GM23248 (cell line): ENCODE measurements around the gene SOD2. TPM values are rescaled to one million over a fixed set of nuclear protein-coding genes. Genes with fewer than 3 reads are reported as not detected.
"Not testable (repeated sequence)": the region's sequence is repeated elsewhere in the genome, so short reads cannot be mapped to it uniquely, and the experiment has no call there.

Experiments used
- DNase-seq: peaks from one replicate; pipeline ENCODE4 v3.0.0-alpha.2; 2015
- H2AFZ ChIP-seq: fragments of 200-600 bp; sonication (generic); 2 replicates; pipeline ENCODE4 v1.6.1; 2016; ENCODE audit warnings: antibody characterized with exemption
- H3F3A ChIP-seq: fragments of 200-600 bp; sonication (generic); 2 replicates; pipeline ENCODE4 v1.6.1; 2016; ENCODE audit warnings: mild to moderate bottlenecking, antibody characterized with exemption, mixed run types; ENCODE audit not compliant: insufficient read depth
- H3K27ac ChIP-seq: fragments of 200-600 bp; sonication (generic); 2 replicates; pipeline ENCODE4 v1.5.1; 2016; ENCODE audit warnings: mild to moderate bottlenecking
- H3K27me3 ChIP-seq: fragments of 200-600 bp; sonication (generic); replicated peaks from 2 replicates; pipeline ENCODE4 v1.6.1; 2016; ENCODE audit warnings: mild to moderate bottlenecking; ENCODE audit not compliant: insufficient read depth
- H3K36me3 ChIP-seq: fragments of 200-600 bp; sonication (generic); 2 replicates; pipeline ENCODE4 v1.6.1; 2016; ENCODE audit warnings: low read depth, mild to moderate bottlenecking
- H3K4me1 ChIP-seq: fragments of 200-600 bp; sonication (generic); 2 replicates; pipeline ENCODE4 v1.6.1; 2016; ENCODE audit warnings: mild to moderate bottlenecking; ENCODE audit not compliant: insufficient read depth
- H3K4me2 ChIP-seq: fragments of 200-600 bp; sonication (generic); one replicate; pipeline ENCODE4 v1.6.1; 2016; ENCODE audit warnings: mild to moderate bottlenecking; ENCODE audit not compliant: unreplicated experiment
- H3K4me3 ChIP-seq: fragments of 200-600 bp; sonication (generic); 2 replicates; pipeline ENCODE4 v1.5.1; 2016; ENCODE audit warnings: mild to moderate bottlenecking
- H3K79me2 ChIP-seq: fragments of 200-600 bp; sonication (generic); 2 replicates; pipeline ENCODE4 v1.6.1; 2016; ENCODE audit warnings: mild to moderate bottlenecking; ENCODE audit not compliant: insufficient read depth
- H3K9ac ChIP-seq: fragments of 200-600 bp; sonication (generic); 2 replicates; pipeline ENCODE4 v1.6.1; 2016; ENCODE audit warnings: mild to moderate bottlenecking
- H3K9me2 ChIP-seq: fragments of 200-600 bp; sonication (generic); 2 replicates; pipeline ENCODE4 v1.6.1; 2016; ENCODE audit warnings: mixed run types, mild to moderate bottlenecking, moderate library complexity; ENCODE audit not compliant: insufficient read depth
- H3K9me3 ChIP-seq: fragments of 200-600 bp; sonication (generic); one replicate; pipeline ENCODE4 v1.6.1; 2017; ENCODE audit warnings: low read depth
- H4K20me1 ChIP-seq: fragments of 200-600 bp; sonication (generic); 2 replicates; pipeline ENCODE4 v1.6.0; 2016; ENCODE audit not compliant: insufficient read depth
- EZH2 ChIP-seq: fragments of 200-600 bp; sonication (generic); IDR thresholded peaks from 2 replicates; pipeline ENCODE4 v1.6.1; 2018; ENCODE audit warnings: antibody characterized with exemption, mild to moderate bottlenecking; ENCODE audit not compliant: insufficient read depth, poor library complexity, severe bottlenecking
- EZH2phosphoT487 ChIP-seq: fragments of 200-600 bp; sonication (generic); IDR thresholded peaks from 2 replicates; pipeline ENCODE4 v1.6.1; 2018; ENCODE audit warnings: antibody characterized with exemption, moderate library complexity, mild to moderate bottlenecking, low read depth; ENCODE audit not compliant: insufficient read depth
- WGBS, 2 experiments: methylation state at CpG; one replicate each; pipeline ENCODE4 v1.1.6; 2015 to 2017; ENCODE audit warnings: low lambda C conversion rate in 2 of 2, low coverage in 1 of 2; ENCODE audit errors: missing lambda C conversion rate in 2 of 2; 5-methylcytosine and 5-hydroxymethylcytosine counted together
- in situ Hi-C: fragments of 300-500 bp; cut with MboI; formaldehyde crosslinking; loops from 2 replicates; pipeline ENCODE4 v1.15.0; 2020
- polyA plus RNA-seq: library from polyadenylated mRNA; unstranded; fragments of >200 nt; fragmentation: Nextera tagmentation; extraction: Ambion mirVana; gene quantifications from 2 replicates; pipeline ENCODE4 v1.2.1, GENCODE V29; 2016
- total RNA-seq: library from RNA; depleted of rRNA; stranded (reverse); fragments of >200 nt; shearing (Covaris generic); gene quantifications from 2 replicates; pipeline ENCODE4 v1.2.3, GENCODE V29; 2014

SOD2 gene
- total and polyA plus RNA-seq, 2 experiments from 2014 or later: 53.1 to 62.6 TPM

- H4K20me1 ChIP-seq: no peaks in the 10 kb centered on the region; the same call in 1 of the 2 replicates
- 1 to 2% methylated on average over 48 to 78 of the region's 93 CpGs for WGBS, 2 experiments
- in situ Hi-C loops: no loop called here
These were observed 34.1 kb upstream of the SOD2 start, which contains the start of gene WTAP for GRCh38 chr6:159726918-159727716. Gene WTAP, plus strand, starts transcription at chr6:159727506. Its CDS starts 8,760 bp downstream, at chr6:159736266.

DNA sequence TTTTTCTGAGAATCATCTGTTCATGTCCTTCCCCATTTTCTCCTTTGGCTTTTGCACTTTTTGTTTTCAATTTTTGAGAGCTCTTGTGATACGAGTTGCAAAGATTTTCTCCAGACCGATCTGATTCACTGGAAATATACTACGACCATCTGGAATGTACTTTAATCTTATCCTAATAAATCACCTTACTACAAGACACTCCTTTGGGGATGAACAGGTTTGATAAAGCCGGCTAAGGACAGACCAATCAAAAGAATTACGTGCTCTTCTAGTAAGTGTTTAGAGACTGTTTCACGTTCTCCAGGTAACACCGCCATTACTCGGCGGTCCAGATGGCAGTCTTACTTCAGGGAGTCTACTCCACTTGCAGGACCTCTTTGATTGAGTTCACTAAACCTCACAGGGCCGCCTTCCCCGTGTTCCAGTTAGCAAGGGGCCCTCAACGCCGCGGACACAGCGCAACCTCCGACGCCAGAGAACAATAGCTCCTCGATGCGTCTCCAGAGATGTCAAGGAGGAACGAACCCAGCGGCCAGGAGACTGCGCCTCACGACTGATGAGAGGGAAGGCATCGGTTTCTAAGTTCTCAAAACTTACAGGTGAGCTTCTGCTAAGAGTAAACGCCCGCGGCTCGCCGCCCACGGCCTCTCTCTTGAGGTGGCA lies 33.3 kb upstream of the SOD2 start:
- Histone ChIP-seq H3K9ac (peak overlapping the region; percentile 89), H3K9me2 (no peaks in the 10 kb centered on the region), H2AFZ (peak overlapping the region; percentile 90), H3K4me2 (peak overlapping the region; percentile 93), H3K4me3 (peak overlapping the region; percentile 88), H3K79me2 (peaks cover 92% of the 10 kb centered on the region), H3K36me3 (no peaks in the 10 kb centered on the region), H3K4me1 (peaks cover 25% of the 10 kb centered on the region), H3K27me3 (no peaks in the 10 kb centered on the region), H3K27ac (peak overlapping the region; percentile 96), H3F3A (peaks cover 26% of the 10 kb centered on the region), H4K20me1 (no peaks in the 10 kb centered on the region; the same call in 1 of the 2 replicates), H3K9me3 (no peaks in the 10 kb centered on the region)
- in situ Hi-C loops: no loop called here
- 4 to 8% methylated on average over 30 of the region's 30 CpGs for WGBS, 2 experiments
- DNase-seq: no peak
- TF ChIP-seq EZH2phosphoT487: no peak
- TF ChIP-seq EZH2: no peak

More at GRCh38 chr6:159726918-159727716, 34.1 kb upstream of the SOD2 start, which contains the start of gene WTAP:
- no peaks in the 10 kb centered on the region for H3K27me3 ChIP-seq
- peaks cover 92% of the 10 kb centered on the region for H3K79me2 ChIP-seq
- peaks cover 26% of the 10 kb centered on the region for H3F3A ChIP-seq
- TF ChIP-seq EZH2: no peak
- no peak for TF ChIP-seq EZH2phosphoT487
- peak within 1 kb of the TSS; percentile 96 for H3K27ac ChIP-seq
- H3K36me3 ChIP-seq: no peaks in the 10 kb centered on the region; the same call in 1 of the 2 replicates
- peak within 1 kb of the TSS; percentile 89 for H3K9ac ChIP-seq
- H3K4me1 ChIP-seq: peaks cover 25% of the 10 kb centered on the region
- no peaks in the 10 kb centered on the region for H3K9me2 ChIP-seq
- no peaks in the 10 kb centered on the region for H3K9me3 ChIP-seq
- H2AFZ ChIP-seq: peak within 1 kb of the TSS; percentile 90
- peak; percentile 95 for DNase-seq
- H3K4me2 ChIP-seq: peak within 1 kb of the TSS; percentile 93
- peak within 1 kb of the TSS; percentile 88 for H3K4me3 ChIP-seq

DNA sequence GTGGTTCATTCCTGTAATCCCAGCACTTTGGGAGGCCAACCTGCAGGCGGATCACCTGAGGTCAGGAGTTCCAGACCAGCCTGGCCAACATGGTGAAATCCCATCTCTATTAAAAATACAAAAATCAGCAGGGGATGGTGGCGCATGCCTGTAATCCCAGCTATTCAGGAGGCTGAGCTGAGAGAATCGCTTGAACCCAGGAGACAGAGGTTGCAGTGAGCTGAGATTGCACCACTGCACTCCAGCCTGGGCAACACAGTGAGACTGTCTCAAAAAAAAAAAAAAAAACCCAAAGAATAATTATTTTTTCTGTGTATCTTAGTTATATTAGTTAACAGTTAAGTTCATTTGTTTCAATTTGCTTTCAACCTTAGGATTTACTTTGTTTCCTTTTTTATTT lies 32.2 kb upstream of the SOD2 start:
- H3K36me3 ChIP-seq, H3K27ac ChIP-seq, H3K27me3 ChIP-seq, H3K9me2 ChIP-seq, in situ Hi-C loops, H3K4me3 ChIP-seq, DNase-seq, H3K9me3 ChIP-seq, H2AFZ ChIP-seq, H3K9ac ChIP-seq, H3K4me2 ChIP-seq, H4K20me1 ChIP-seq: not testable (repeated sequence)
- 96 to 99% methylated on average over 3 of the region's 3 CpGs for WGBS, 2 experiments
- peaks cover 90% of the 10 kb centered on the region for H3K79me2 ChIP-seq
- H3F3A ChIP-seq: peaks cover 22% of the 10 kb centered on the region
- peaks cover 21% of the 10 kb centered on the region for H3K4me1 ChIP-seq

GRCh38 chr6:159724778-159725177 lies 31.7 kb upstream of the SOD2 start:
- Histone ChIP-seq H3K4me2 (no peak overlapping the region), H3K79me2 (peaks cover 87% of the 10 kb centered on the region), H3K4me1 (peaks cover 17% of the 10 kb centered on the region), H4K20me1 (no peaks in the 10 kb centered on the region; the same call in 1 of the 2 replicates), H3K4me3 (no peak overlapping the region), H3K27me3 (no peaks in the 10 kb centered on the region), H3K9ac (no peak overlapping the region), H2AFZ (no peak overlapping the region), H3K27ac (no peak overlapping the region), H3F3A (peaks cover 18% of the 10 kb centered on the region), H3K36me3 (no peaks in the 10 kb centered on the region), H3K9me3 (no peaks in the 10 kb centered on the region), H3K9me2 (no peaks in the 10 kb centered on the region)
- no peak for DNase-seq
- in situ Hi-C loops: no loop called here
- TF ChIP-seq EZH2phosphoT487: no peak
- TF ChIP-seq EZH2: no peak
- 90 to 92% methylated on average over 4 of the region's 4 CpGs for WGBS, 2 experiments
